GM12801 (cell line): Measurements from ENCODE around the gene BDH2.

ENCODE experiments used
- TF ChIP-seq, protein P1 (sequence below): IDR thresholded peaks from one replicate; pipeline ENCODE4 v1.5.1; 2011; ENCODE audit warnings: control low read depth; ENCODE audit not compliant: insufficient read length; ENCODE audit errors: extremely low read depth

Gene BDH2

DNA sequence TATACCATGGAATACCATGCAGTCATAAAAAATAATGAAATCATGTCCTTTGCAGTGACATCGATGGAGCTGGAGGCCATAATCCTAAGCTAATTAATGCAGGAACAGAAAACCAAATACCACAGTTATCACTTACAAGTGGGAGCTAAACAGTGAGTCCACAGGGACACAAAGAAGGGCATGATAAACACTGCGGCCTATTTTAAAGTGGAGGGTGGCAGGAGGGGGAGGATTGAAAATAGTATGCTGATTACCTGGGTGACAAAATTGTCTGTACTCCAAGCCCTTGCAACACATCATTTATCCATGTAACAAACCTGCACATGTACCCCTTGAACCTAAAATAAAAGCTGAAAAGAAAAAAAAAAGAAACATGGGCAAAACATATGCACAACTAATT lies 63.5 kb downstream of the BDH2 start:
- TF ChIP-seq, protein P1, sequence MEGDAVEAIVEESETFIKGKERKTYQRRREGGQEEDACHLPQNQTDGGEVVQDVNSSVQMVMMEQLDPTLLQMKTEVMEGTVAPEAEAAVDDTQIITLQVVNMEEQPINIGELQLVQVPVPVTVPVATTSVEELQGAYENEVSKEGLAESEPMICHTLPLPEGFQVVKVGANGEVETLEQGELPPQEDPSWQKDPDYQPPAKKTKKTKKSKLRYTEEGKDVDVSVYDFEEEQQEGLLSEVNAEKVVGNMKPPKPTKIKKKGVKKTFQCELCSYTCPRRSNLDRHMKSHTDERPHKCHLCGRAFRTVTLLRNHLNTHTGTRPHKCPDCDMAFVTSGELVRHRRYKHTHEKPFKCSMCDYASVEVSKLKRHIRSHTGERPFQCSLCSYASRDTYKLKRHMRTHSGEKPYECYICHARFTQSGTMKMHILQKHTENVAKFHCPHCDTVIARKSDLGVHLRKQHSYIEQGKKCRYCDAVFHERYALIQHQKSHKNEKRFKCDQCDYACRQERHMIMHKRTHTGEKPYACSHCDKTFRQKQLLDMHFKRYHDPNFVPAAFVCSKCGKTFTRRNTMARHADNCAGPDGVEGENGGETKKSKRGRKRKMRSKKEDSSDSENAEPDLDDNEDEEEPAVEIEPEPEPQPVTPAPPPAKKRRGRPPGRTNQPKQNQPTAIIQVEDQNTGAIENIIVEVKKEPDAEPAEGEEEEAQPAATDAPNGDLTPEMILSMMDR = no peak

DNA sequence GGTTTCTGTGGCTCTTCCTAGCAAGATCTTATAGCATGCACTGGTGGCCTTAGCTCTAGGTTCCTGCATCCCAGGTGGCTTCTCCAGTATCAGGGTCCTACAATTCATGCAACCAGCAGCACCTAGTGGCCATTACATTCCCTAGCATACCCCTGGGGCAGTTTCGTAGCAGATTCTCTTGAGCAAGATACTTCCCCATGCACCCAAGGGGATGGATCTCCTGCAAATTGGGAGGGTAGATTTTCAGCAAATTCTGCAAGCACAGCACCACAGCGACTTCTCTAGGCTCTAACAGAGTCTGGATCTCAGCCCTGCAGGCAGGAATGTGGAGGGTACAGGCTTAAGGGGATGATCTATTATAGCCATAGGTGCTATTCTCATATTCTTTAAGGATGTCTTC lies 67.1 kb downstream of the BDH2 start:
- TF ChIP-seq, protein P1 = no peak

DNA sequence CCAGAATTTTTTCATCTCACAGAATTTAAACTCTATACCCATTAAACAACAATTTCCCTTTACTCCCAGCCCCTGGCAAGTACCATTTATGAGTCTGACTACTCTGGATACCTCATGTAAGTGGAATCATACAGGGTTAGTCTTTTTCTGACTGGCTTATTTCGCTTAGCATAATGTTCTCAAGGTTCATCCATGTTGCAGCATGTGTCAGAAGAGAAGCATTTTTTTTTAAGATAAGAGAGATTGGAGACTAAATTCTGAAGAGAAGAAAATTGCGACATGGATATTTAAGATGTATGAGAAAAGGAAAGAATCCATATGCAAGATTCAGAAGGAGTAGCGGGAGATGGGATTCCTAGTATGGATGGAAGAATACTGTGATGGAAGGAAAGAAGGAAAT lies 68.8 kb downstream of the BDH2 start:
- TF ChIP-seq, protein P1 = no peak

DNA sequence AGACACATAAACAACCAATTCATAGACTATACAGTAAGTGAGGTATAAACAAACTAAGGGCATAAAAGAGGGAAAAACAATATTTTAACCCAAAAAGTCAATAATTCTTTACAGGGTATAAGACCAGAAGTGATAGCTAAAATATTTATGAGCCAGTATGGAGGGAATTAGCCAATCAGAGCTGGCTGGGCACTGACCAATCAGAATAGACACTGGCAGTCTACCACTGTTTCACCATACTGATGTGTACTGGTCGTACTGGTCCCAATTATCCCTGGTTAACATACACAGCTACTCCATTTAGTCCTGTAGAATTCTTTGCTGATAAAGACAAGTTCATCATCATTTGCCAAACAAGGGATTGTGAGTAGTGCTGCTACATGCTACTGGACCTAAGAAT lies 70.3 kb downstream of the BDH2 start:
- TF ChIP-seq, protein P1 = no peak
